HG03280 (cell line): Measurements from ENCODE around the gene KIF18A.
"Not testable (repeated sequence)": the region's sequence is repeated elsewhere in the genome, so short reads cannot be mapped to it uniquely, and the experiment has no call there.

ENCODE experiments used
- ATAC-seq: cut with Tn5 transposase; IDR thresholded peaks from one replicate; pipeline ENCODE4 v1.9.1; 2021; ENCODE audit warnings: mild to moderate bottlenecking, moderate library complexity; ENCODE audit not compliant: unreplicated experiment

KIF18A gene

GRCh38 chr11:28107191-28107749 is 686 bp downstream of the KIF18A start:
- ATAC-seq = no peak

- no peak for ATAC-seq
Observed at GRCh38 chr11:28106353-28107043, 1.5 kb downstream of the KIF18A start.

GRCh38 chr11:28105869-28106268 is 2.1 kb downstream of the KIF18A start:
- ATAC-seq = no peak

- ATAC-seq = no peak
Observed at GRCh38 chr11:28104984-28105383, 3.0 kb downstream of the KIF18A start.

GRCh38 chr11:28104425-28104824 is 3.5 kb downstream of the KIF18A start:
- no peak for ATAC-seq

GRCh38 chr11:28102300-28102699 is 5.7 kb downstream of the KIF18A start:
- ATAC-seq = not testable (repeated sequence)

- no peak for ATAC-seq
Observed at GRCh38 chr11:28100665-28101064, 7.3 kb downstream of the KIF18A start.

GRCh38 chr11:28099715-28100114 is 8.2 kb downstream of the KIF18A start:
- ATAC-seq = no peak

- no peak for ATAC-seq
Observed at GRCh38 chr11:28098257-28098656, 9.7 kb downstream of the KIF18A start.

- no peak for ATAC-seq
Observed at GRCh38 chr11:28092786-28093185, 15.2 kb downstream of the KIF18A start.

- ATAC-seq = no peak
Observed at GRCh38 chr11:28090052-28090749, 17.8 kb downstream of the KIF18A start.

GRCh38 chr11:28089378-28089777 is 18.6 kb downstream of the KIF18A start:
- no peak for ATAC-seq

- ATAC-seq = not testable (repeated sequence)
Observed at GRCh38 chr11:28087693-28088092, 20.3 kb downstream of the KIF18A start.

- ATAC-seq = not testable (repeated sequence)
Observed at GRCh38 chr11:28087192-28087591, 20.8 kb downstream of the KIF18A start.

- no peak for ATAC-seq
Observed at GRCh38 chr11:28086569-28086968, 21.4 kb downstream of the KIF18A start.

GRCh38 chr11:28083118-28083517 is 24.8 kb downstream of the KIF18A start:
- ATAC-seq = no peak

GRCh38 chr11:28077521-28077920 is 30.4 kb downstream of the KIF18A start:
- ATAC-seq = no peak

- ATAC-seq = no peak
Observed at GRCh38 chr11:28072321-28072720, 35.6 kb downstream of the KIF18A start.

- no peak for ATAC-seq
Observed at GRCh38 chr11:28071305-28071704, 36.7 kb downstream of the KIF18A start.

GRCh38 chr11:28058333-28058732 is 49.6 kb downstream of the KIF18A start:
- no peak for ATAC-seq

GRCh38 chr11:28054821-28055220 is 53.1 kb downstream of the KIF18A start:
- ATAC-seq = no peak
